GM06990 (cell line): Measurements from ENCODE around the gene CCDC117.

Experiments used
- DNase-seq: peaks from one replicate; pipeline ENCODE4 v3.0.0-alpha.2; 2011; ENCODE audit not compliant: insufficient read length; ENCODE audit errors: extremely low read depth
- H3K27me3 ChIP-seq: replicated peaks from 2 replicates; pipeline ENCODE4 v1.6.0; 2011; ENCODE audit warnings: low read length; ENCODE audit not compliant: control insufficient read depth, insufficient read depth
- H3K36me3 ChIP-seq: 2 replicates; pipeline ENCODE4 v1.5.1; 2011; ENCODE audit warnings: low read length; ENCODE audit not compliant: control insufficient read depth, insufficient read depth
- H3K4me3 ChIP-seq: replicated peaks from 2 replicates; pipeline ENCODE4 v1.5.1; 2011; ENCODE audit warnings: low read depth, mild to moderate bottlenecking, control low read depth, low read length
- TF ChIP-seq, protein P1 (sequence below): IDR thresholded peaks from 2 replicates; pipeline ENCODE4 v1.5.1; 2011; ENCODE audit warnings: low read length, control low read depth, mild to moderate bottlenecking, inconsistent platforms; ENCODE audit not compliant: insufficient read depth, poor library complexity, severe bottlenecking

CCDC117 gene

GRCh38 chr22:28766628-28767027 is 5.9 kb upstream of the CCDC117 start:
- H3K4me3 ChIP-seq: no peak overlapping the region
- H3K36me3 ChIP-seq: no peaks in the 10 kb centered on the region
- no peaks in the 10 kb centered on the region for H3K27me3 ChIP-seq
- no peak for DNase-seq
- TF ChIP-seq, protein P1, sequence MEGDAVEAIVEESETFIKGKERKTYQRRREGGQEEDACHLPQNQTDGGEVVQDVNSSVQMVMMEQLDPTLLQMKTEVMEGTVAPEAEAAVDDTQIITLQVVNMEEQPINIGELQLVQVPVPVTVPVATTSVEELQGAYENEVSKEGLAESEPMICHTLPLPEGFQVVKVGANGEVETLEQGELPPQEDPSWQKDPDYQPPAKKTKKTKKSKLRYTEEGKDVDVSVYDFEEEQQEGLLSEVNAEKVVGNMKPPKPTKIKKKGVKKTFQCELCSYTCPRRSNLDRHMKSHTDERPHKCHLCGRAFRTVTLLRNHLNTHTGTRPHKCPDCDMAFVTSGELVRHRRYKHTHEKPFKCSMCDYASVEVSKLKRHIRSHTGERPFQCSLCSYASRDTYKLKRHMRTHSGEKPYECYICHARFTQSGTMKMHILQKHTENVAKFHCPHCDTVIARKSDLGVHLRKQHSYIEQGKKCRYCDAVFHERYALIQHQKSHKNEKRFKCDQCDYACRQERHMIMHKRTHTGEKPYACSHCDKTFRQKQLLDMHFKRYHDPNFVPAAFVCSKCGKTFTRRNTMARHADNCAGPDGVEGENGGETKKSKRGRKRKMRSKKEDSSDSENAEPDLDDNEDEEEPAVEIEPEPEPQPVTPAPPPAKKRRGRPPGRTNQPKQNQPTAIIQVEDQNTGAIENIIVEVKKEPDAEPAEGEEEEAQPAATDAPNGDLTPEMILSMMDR: no peak

- Histone ChIP-seq H3K27me3 (no peaks in the 10 kb centered on the region), H3K4me3 (no peak overlapping the region), H3K36me3 (no peaks in the 10 kb centered on the region)
- DNase-seq: no peak
- TF ChIP-seq, protein P1: no peak
Observed at GRCh38 chr22:28768701-28769393, 3.6 kb upstream of the CCDC117 start.

- Histone ChIP-seq H3K27me3 (no peaks in the 10 kb centered on the region), H3K36me3 (no peaks in the 10 kb centered on the region; the same call in 1 of the 2 replicates), H3K4me3 (no peak overlapping the region)
- no peak for DNase-seq
- TF ChIP-seq, protein P1: no peak
Observed at GRCh38 chr22:28769394-28770085, 3.0 kb upstream of the CCDC117 start.

- no peak for DNase-seq
- H3K27me3 ChIP-seq: no peaks in the 10 kb centered on the region
- peaks cover 2% of the 10 kb centered on the region for H3K36me3 ChIP-seq
- no peak overlapping the region for H3K4me3 ChIP-seq
- TF ChIP-seq, protein P1: no peak
Observed at GRCh38 chr22:28771195-28771791, 1.2 kb upstream of the CCDC117 start.

DNA sequence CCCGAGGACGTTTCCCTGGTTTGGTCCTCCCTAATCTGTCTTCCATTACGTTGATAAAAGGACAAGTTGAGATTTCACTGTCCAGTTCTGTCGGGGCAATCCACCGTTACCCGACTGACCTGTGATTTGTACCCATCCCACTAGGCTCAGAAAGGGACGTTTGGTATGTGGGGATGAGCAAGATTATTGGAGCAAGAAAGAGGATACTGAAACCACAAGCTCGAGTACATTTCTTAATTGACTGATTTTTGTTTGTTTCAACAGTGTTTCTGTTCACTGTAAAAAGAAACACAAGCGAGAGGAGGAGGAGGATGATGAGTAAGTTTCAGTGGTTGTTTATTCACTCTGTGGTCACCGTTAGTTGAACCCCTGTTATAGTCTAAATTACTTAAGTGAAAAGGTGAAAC is 969 bp downstream of the CCDC117 start:
- Histone ChIP-seq H3K4me3 (peak overlapping the region; percentile 84), H3K27me3 (no peaks in the 10 kb centered on the region), H3K36me3 (peaks cover 4% of the 10 kb centered on the region)
- peak; percentile 68 for DNase-seq
- TF ChIP-seq, protein P1: no peak
